Mesothelial cell of epicardium (in vitro differentiated cells): ENCODE measurements around the gene SNX27. TPM values are rescaled to one million over a fixed set of nuclear protein-coding genes. Genes with fewer than 3 reads are reported as not detected.

Experiments used
- DNase-seq, 2 experiments: peaks; one replicate each; pipeline ENCODE4 v3.0.0; 2021; ENCODE audit warnings: low spot score in 2 of 2; ENCODE audit not compliant: unreplicated experiment in 2 of 2
- H3K27ac Mint-ChIP-seq: 2 replicates; pipeline ENCODE4 v1.8.0; 2021; ENCODE audit warnings: mixed read lengths
- H3K27me3 Mint-ChIP-seq: 2 replicates; pipeline ENCODE4 v1.8.0; 2021; ENCODE audit warnings: low read depth, mixed read lengths
- H3K36me3 Mint-ChIP-seq: 2 replicates; pipeline ENCODE4 v1.8.0; 2021; ENCODE audit warnings: mixed read lengths
- H3K4me1 Mint-ChIP-seq: 2 replicates; pipeline ENCODE4 v1.8.0; 2021; ENCODE audit warnings: mixed read lengths
- H3K4me3 Mint-ChIP-seq: 2 replicates; pipeline ENCODE4 v1.8.0; 2021; ENCODE audit warnings: mild to moderate bottlenecking, moderate library complexity, mixed read lengths
- H3K9me3 Mint-ChIP-seq: 2 replicates; pipeline ENCODE4 v1.8.0; 2021; ENCODE audit warnings: mixed read lengths
- total RNA-seq: library from RNA; stranded (reverse); gene quantifications from 3 replicates; pipeline ENCODE4 v1.2.1, GENCODE V29; 2021
- TF ChIP-seq, protein P1 (sequence below): fragments of 200-600 bp; sonication (generic); IDR thresholded peaks from one replicate; pipeline ENCODE4 v1.5.0; 2021; ENCODE audit warnings: antibody characterized with exemption; ENCODE audit not compliant: unreplicated experiment

Gene SNX27
- total RNA-seq, 1 donor from 2014 or later: 44.0 TPM

DNA sequence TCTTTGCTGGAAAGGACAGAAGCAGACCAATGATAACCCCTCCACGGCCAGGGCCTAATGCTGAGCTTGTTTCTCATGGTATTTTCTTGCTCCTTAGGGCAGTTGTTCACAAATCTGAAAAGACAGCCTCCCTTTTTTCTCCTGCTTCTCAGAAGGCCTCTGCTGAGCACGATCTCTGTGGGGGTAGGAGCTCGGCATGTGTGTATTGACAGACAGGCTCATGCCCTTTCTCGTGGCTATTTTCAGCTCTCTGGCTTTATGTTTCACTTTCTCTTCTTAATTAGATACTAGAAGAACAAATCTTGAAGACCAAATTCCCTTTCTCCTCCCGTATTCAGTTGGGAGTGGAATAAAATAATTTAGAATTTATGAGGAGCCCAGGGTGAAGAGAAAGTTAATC lies 108.7 kb downstream of the SNX27 start:
- no peaks in the 10 kb centered on the region for H3K36me3 Mint-ChIP-seq
- TF ChIP-seq, protein P1, sequence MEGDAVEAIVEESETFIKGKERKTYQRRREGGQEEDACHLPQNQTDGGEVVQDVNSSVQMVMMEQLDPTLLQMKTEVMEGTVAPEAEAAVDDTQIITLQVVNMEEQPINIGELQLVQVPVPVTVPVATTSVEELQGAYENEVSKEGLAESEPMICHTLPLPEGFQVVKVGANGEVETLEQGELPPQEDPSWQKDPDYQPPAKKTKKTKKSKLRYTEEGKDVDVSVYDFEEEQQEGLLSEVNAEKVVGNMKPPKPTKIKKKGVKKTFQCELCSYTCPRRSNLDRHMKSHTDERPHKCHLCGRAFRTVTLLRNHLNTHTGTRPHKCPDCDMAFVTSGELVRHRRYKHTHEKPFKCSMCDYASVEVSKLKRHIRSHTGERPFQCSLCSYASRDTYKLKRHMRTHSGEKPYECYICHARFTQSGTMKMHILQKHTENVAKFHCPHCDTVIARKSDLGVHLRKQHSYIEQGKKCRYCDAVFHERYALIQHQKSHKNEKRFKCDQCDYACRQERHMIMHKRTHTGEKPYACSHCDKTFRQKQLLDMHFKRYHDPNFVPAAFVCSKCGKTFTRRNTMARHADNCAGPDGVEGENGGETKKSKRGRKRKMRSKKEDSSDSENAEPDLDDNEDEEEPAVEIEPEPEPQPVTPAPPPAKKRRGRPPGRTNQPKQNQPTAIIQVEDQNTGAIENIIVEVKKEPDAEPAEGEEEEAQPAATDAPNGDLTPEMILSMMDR: no peak
- peaks cover 93% of the 10 kb centered on the region for H3K27me3 Mint-ChIP-seq
- H3K4me1 Mint-ChIP-seq: peaks cover 32% of the 10 kb centered on the region
- no peak overlapping the region for H3K27ac Mint-ChIP-seq
- no peak overlapping the region for H3K4me3 Mint-ChIP-seq
- DNase-seq: no peak
- H3K9me3 Mint-ChIP-seq: no peaks in the 10 kb centered on the region

DNA sequence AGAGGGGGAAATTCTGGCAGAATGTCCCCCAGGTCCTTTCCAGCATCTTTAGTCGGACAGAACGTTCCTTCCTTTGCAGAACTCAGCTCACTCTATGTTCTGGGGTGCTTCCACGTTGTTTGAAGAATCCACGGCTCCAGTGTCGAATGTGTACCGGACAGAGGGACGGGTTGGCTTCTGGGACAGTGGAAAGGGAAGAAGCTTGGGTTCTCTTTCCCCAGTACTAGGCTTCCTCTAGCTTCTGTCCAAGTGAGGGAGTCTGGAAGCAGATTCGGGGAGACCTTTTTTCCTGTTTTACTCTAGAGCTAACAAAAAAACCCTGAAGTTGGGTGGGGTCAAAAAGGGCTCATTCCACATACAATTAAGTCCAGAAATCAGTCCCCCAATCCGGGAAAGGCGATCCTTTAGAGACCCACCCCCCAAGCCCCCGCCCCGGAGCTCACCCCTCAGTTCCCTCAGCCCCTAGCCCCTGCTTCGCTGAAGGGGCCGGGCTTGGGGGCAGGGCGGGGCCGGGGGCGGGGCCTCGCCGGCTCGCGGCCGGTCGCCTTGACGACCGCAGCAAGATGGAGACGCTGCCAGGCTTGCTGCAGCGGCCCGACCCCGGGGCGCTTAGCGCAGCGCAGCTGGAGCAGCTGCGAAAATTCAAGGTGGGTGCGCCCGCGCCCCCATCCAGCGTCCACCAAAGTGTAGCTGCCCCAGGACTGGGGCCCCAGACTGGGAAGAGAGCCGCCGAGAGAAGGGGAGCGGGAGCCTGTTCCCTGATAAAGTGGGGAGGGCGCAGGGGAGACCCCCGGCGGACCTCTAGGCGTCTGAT lies 109.3 kb downstream of the SNX27 start, which contains the start of gene RIIAD1:
RIIAD1 (plus strand) TSS at position 549 of the 814 bp plus-strand sequence; CDS start at position 564, 15 bp downstream.
- Mint-ChIP-seq H3K9me3 (no peaks in the 10 kb centered on the region), H3K4me3 (peak within 1 kb of the TSS; percentile 58), H3K4me1 (peaks cover 26% of the 10 kb centered on the region), H3K36me3 (no peaks in the 10 kb centered on the region), H3K27ac (no peak within 1 kb of the TSS), H3K27me3 (peaks cover 93% of the 10 kb centered on the region)
- TF ChIP-seq, protein P1: no peak
- DNase-seq: no peak

DNA sequence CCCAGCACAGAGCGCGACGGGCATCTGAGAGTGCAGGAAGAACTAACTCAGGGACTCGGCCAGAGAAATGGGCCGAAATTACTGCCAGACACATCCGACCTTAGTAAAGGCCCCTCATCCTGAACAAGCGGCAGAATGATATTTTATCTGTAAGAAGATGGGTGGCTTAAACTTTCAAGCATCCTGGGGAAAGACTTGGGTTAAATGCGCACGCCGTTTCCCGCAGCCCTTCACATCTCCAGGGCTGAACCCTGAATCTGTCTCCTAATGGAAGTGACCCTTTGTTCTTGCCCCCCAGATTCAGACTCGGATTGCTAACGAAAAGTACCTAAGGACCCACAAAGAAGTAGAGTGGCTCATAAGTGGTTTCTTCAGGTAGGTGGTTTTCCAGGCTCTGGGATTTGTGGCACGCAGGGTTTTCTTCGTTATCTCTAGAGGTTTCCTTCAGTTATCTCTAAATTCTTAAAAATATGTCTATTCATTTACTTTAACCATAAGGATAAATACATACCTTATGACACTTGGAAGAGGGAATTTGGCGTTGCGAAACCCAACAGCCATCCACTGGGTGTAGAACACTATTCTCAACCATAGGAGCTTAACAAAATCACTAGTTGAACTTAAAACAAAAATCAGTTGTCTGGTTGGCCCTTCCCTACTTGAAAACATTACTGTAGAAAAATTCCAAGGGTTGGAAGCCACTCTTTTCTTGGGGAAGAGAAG lies 110.1 kb downstream of the SNX27 start:
- H3K36me3 Mint-ChIP-seq: no peaks in the 10 kb centered on the region
- DNase-seq: no peak
- TF ChIP-seq, protein P1: no peak
- peak overlapping the region; percentile 58 for H3K4me3 Mint-ChIP-seq
- H3K4me1 Mint-ChIP-seq: peaks cover 23% of the 10 kb centered on the region
- H3K27me3 Mint-ChIP-seq: peaks cover 92% of the 10 kb centered on the region
- no peaks in the 10 kb centered on the region for H3K9me3 Mint-ChIP-seq
- H3K27ac Mint-ChIP-seq: no peak overlapping the region

DNA sequence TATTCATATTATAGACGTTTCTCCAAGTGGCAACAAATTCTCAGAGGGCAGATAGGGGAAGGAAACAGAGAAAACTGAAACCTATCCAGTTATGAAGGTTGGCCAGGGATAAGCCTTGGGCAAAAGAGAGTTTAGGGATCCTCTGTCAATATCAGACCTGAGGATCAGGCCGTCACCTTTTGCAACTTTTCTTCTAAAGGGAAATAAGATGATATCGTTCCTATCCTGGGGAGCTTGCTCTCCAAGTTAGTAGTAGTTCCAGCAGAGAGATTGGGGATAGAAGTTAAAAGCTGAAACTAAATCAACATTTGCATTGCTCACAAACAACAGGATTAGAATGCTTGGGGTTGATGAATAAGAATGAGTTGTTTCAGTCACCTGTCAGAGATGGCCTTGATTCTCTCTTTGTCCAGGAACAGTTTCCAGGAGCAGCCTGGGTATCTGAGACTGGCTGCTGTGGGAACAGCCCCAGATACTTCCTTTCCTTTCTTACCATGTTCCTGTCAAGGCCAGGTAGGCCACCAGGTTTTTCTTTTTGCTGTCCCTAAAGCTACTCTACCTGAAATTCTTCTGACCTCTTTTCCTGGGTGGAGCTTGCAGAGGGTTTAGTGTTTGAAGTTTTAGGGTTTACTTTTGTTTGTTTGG lies 112.0 kb downstream of the SNX27 start:
- no peak for DNase-seq
- Mint-ChIP-seq H3K4me3 (no peak overlapping the region), H3K36me3 (no peaks in the 10 kb centered on the region), H3K27me3 (peaks cover 90% of the 10 kb centered on the region), H3K27ac (no peak overlapping the region), H3K4me1 (peaks cover 19% of the 10 kb centered on the region), H3K9me3 (no peaks in the 10 kb centered on the region)
- TF ChIP-seq, protein P1: no peak

DNA sequence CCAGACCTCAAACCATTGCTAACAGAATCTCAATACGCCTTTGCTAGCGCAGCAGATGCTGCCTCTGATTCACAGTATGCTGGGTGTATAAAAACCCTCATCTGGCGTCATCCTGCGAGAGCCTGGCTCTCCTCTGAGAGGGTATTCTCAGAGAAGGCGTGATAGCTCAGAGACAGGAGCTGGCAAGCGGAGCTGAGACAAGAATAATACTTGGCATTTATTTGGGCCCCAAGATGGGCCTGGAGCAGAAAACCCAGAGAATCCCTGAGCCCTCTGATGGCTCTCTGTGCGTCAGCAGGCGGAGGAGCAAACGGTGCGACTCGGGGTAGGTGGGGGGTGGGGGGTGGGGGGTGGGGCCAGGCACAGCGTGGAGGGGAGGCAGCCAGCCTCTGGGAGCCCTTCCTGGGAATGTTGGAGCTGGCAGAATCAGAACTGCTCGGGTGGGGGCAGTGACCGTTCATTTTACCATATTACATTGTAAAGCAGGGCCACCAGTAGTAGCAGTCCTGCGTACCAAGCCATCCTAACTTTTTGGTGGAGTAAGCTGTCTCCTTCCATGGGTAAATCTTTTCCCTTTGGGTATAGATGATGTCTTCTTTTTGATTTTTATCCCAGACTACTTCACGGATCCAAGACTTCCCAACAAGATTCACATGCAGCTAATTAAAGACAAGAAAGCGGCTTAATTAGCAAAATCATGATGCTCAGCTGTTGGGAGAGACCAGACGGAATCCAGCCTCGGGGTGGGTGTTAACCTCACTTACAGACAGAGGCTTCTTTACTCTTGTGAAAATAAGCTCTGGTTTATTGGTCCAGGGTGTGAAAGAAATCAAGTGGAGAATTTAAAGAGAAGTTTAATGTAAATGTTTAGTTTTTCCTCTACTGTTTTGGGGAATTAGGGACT lies 116.6 kb downstream of the SNX27 start:
- no peak overlapping the region for H3K27ac Mint-ChIP-seq
- H3K27me3 Mint-ChIP-seq: peaks cover 54% of the 10 kb centered on the region
- H3K4me1 Mint-ChIP-seq: no peaks in the 10 kb centered on the region
- TF ChIP-seq, protein P1: no peak
- no peaks in the 10 kb centered on the region for H3K9me3 Mint-ChIP-seq
- peak overlapping the region; percentile 7 for H3K4me3 Mint-ChIP-seq
- H3K36me3 Mint-ChIP-seq: no peaks in the 10 kb centered on the region
- no peak for DNase-seq
